Osteoblast (primary cell): ENCODE data around the gene CHDH. TPM values are rescaled to one million over a fixed set of nuclear protein-coding genes. Genes with fewer than 3 reads are reported as not detected.

Experiments
- DNase-seq: peaks from one replicate; pipeline ENCODE4 v3.0.0; 2011; ENCODE audit warnings: low spot score, mixed read lengths; ENCODE audit not compliant: insufficient read length; ENCODE audit errors: missing footprints
- H2AFZ ChIP-seq: 2 replicates; pipeline ENCODE4 v1.6.0; 2011; ENCODE audit warnings: mild to moderate bottlenecking, low read length
- H3K27ac ChIP-seq: 2 replicates; pipeline ENCODE4 v1.5.1; 2011; ENCODE audit warnings: mild to moderate bottlenecking, low read depth, low read length, moderate library complexity
- H3K27me3 ChIP-seq: 2 replicates; pipeline ENCODE4 v1.6.0; 2012; ENCODE audit warnings: mild to moderate bottlenecking, control low read depth, inconsistent platforms, low read length, moderate library complexity; ENCODE audit not compliant: insufficient read depth
- H3K36me3 ChIP-seq: 2 replicates; pipeline ENCODE4 v1.5.1; 2011; ENCODE audit warnings: mild to moderate bottlenecking, low read length, control low read depth, moderate library complexity; ENCODE audit not compliant: insufficient read depth
- H3K4me1 ChIP-seq: 2 replicates; pipeline ENCODE4 v1.5.1; 2011; ENCODE audit warnings: mild to moderate bottlenecking, low read length, control low read depth, moderate library complexity; ENCODE audit not compliant: insufficient read depth
- H3K4me2 ChIP-seq: 2 replicates; pipeline ENCODE4 v1.6.0; 2011; ENCODE audit warnings: mild to moderate bottlenecking, low read length; ENCODE audit not compliant: insufficient read depth
- H3K4me3 ChIP-seq: fragments of 200-600 bp; sonication (generic); 3 replicates; pipeline ENCODE4 v1.5.1; 2012; ENCODE audit warnings: mild to moderate bottlenecking, low read length, inconsistent platforms; ENCODE audit not compliant: insufficient read depth
- H3K79me2 ChIP-seq: 2 replicates; pipeline ENCODE4 v1.6.0; 2012; ENCODE audit warnings: mild to moderate bottlenecking, low read length, control low read depth, inconsistent platforms; ENCODE audit not compliant: insufficient read depth
- H3K9me3 ChIP-seq: 2 replicates; pipeline ENCODE4 v1.5.1; 2011; ENCODE audit warnings: low read depth, low read length, control low read depth
- H4K20me1 ChIP-seq: 2 replicates; pipeline ENCODE4 v1.6.0; 2012; ENCODE audit warnings: mild to moderate bottlenecking, low read length, control low read depth; ENCODE audit not compliant: insufficient read depth
- total RNA-seq: library from RNA; depleted of rRNA; stranded (reverse); fragments of >200 nt; gene quantifications from 2 replicates; pipeline ENCODE4 v1.2.3, GENCODE V29; 2012
- TF ChIP-seq, protein P1 (sequence below): IDR thresholded peaks from 2 replicates; pipeline ENCODE4 v1.5.1; 2011; ENCODE audit warnings: mild to moderate bottlenecking, low read depth, low read length, moderate library complexity; ENCODE audit errors: extremely low read depth

The CHDH gene
- total RNA-seq, 1 donor = 0.72 TPM

DNA sequence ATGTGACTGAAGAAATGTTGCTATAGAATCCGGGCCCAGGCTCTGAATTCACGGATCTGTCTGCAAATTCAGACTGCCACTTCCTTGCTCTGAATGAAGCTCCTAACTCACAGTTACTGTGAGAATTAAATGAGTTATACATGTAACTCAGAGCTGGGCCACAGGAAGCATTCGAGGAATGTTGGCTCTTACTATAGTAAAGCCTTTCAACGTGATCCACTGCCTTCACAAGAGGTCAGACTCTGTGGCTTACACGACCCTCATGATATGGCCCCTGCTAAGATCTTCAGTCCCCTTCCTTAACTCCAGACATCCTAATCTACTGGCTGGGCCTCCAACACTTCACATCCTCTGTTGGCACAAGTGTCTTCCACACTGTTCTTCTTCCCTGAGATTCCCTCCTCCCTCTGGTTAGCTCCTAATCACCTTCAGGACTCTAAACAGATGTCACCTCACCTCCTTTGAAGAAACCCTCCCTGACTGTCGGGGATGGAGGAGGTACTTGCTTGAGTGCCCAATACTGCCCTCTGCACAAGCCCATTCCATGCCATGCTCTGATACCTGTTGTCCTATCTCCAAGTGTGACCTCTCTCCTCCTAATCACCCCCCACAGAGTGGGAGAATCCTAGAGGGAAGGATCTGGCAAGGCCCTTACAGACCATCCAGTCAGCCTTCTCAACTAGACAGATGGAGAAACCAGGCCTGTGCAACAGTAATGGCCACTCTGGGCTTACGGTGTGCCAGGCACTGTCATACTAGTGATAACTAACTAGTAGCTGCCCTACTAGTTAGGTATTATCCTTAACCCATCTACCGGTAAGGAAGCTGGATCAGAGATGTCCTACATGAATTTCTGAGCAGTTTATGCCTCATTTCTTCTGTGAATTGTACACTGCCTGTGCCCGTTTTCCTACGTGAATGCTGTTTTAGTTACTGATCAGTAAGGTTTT lies 34.5 kb upstream of the CHDH start:
- Histone ChIP-seq H3K27ac (peak overlapping the region; percentile 80), H3K4me1 (peaks cover 9% of the 10 kb centered on the region), H3K9me3 (no peaks in the 10 kb centered on the region), H3K27me3 (no peaks in the 10 kb centered on the region), H3K36me3 (peaks cover 55% of the 10 kb centered on the region), H3K4me3 (peak overlapping the region; percentile 90), H2AFZ (peak overlapping the region; percentile 88), H3K79me2 (peaks cover 21% of the 10 kb centered on the region), H3K4me2 (peak overlapping the region; percentile 87), H4K20me1 (peaks cover 2% of the 10 kb centered on the region)
- DNase-seq = no peak
- TF ChIP-seq, protein P1, sequence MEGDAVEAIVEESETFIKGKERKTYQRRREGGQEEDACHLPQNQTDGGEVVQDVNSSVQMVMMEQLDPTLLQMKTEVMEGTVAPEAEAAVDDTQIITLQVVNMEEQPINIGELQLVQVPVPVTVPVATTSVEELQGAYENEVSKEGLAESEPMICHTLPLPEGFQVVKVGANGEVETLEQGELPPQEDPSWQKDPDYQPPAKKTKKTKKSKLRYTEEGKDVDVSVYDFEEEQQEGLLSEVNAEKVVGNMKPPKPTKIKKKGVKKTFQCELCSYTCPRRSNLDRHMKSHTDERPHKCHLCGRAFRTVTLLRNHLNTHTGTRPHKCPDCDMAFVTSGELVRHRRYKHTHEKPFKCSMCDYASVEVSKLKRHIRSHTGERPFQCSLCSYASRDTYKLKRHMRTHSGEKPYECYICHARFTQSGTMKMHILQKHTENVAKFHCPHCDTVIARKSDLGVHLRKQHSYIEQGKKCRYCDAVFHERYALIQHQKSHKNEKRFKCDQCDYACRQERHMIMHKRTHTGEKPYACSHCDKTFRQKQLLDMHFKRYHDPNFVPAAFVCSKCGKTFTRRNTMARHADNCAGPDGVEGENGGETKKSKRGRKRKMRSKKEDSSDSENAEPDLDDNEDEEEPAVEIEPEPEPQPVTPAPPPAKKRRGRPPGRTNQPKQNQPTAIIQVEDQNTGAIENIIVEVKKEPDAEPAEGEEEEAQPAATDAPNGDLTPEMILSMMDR = no peak

- Histone ChIP-seq H4K20me1 (peaks cover 3% of the 10 kb centered on the region), H3K27ac (no peak overlapping the region), H3K79me2 (no peaks in the 10 kb centered on the region), H2AFZ (no peak overlapping the region), H3K4me1 (no peaks in the 10 kb centered on the region), H3K36me3 (peaks cover 50% of the 10 kb centered on the region), H3K9me3 (no peaks in the 10 kb centered on the region), H3K4me3 (no peak overlapping the region), H3K27me3 (no peaks in the 10 kb centered on the region), H3K4me2 (no peak overlapping the region)
- TF ChIP-seq, protein P1 = no peak
- DNase-seq = no peak
Measured at GRCh38 chr3:53865732-53866499, 19.7 kb upstream of the CHDH start.

- no peak overlapping the region for H3K4me2 ChIP-seq
- H4K20me1 ChIP-seq = peaks cover 3% of the 10 kb centered on the region
- no peak for DNase-seq
- no peaks in the 10 kb centered on the region for H3K9me3 ChIP-seq
- H3K27me3 ChIP-seq = no peaks in the 10 kb centered on the region
- H3K79me2 ChIP-seq = no peaks in the 10 kb centered on the region
- no peak overlapping the region for H3K27ac ChIP-seq
- H2AFZ ChIP-seq = no peak overlapping the region
- H3K4me3 ChIP-seq = no peak overlapping the region
- no peaks in the 10 kb centered on the region for H3K4me1 ChIP-seq
- H3K36me3 ChIP-seq = peaks cover 37% of the 10 kb centered on the region
- TF ChIP-seq, protein P1 = no peak
Measured at GRCh38 chr3:53863145-53863544, 16.9 kb upstream of the CHDH start.

DNA sequence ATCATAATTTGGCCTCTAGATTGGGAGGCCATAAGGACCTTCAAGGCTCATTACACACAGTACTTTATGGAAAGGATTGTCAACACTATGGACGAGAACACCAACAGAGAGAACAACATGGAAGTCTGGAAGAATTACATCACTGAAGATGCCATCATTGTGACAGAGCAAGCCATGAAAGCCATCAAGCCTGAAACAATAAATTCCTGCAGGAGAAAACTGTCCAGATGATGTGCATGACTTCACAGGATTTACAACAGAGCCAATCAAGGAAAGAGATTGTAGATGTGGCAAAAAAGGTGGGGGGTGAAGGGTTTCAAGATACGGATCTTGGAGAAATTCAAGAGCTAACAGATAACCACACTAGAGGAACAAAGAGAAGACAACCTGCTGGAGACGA lies 16.0 kb upstream of the CHDH start:
- Histone ChIP-seq H3K36me3 (peaks cover 34% of the 10 kb centered on the region), H3K79me2 (no peaks in the 10 kb centered on the region), H2AFZ (no peak overlapping the region), H4K20me1 (no peaks in the 10 kb centered on the region), H3K9me3 (no peaks in the 10 kb centered on the region), H3K4me2 (no peak overlapping the region), H3K27me3 (no peaks in the 10 kb centered on the region), H3K4me3 (no peak overlapping the region), H3K27ac (no peak overlapping the region), H3K4me1 (no peaks in the 10 kb centered on the region)
- TF ChIP-seq, protein P1 = no peak
- no peak for DNase-seq
